Ureter (tissue), 1 donor: ENCODE results near the gene UTS2R. TPM values are rescaled to one million over a fixed set of nuclear protein-coding genes. Genes with fewer than 3 reads are reported as not detected.
"Not testable (repeated sequence)": the region's sequence is repeated elsewhere in the genome, so short reads cannot be mapped to it uniquely, and the experiment has no call there.

ENCODE experiments used
- DNase-seq: peaks from one replicate; pipeline ENCODE4 v3.0.0-alpha.2; 2020; ENCODE audit warnings: low spot score
- total RNA-seq: library from RNA; stranded (reverse); gene quantifications from one replicate; pipeline ENCODE4 v1.2.4, GENCODE V29; 2023
- donor health status: DM: yes; HTN: yes; CAD: no.

UTS2R gene
- total RNA-seq, 1 donor from 2014 or later = not detected

DNA sequence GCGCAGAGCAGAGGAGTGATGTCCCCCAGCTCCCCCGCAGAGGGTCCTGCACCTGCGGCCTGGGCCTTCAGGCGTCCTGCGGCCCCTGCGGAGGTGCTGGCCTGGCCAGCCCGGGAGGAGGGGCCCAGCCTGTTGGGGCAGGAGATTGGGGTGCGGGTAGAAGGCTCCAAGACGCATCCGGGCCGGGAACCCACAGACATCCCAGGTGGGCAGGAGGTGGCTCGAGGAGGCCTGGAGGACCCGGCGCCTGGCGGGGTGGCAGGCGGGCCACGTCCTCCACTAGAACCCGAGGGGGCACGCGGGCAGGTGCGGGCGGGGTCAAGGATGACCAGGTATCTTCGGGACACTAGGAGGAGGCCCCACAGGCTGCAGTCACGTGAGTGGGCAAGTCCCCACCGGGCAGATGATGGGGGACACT is 37.4 kb upstream of the UTS2R start:
- no peak for DNase-seq

- DNase-seq = no peak
These were observed 36.8 kb upstream of the UTS2R start for GRCh38 chr17:82334622-82335394.

DNA sequence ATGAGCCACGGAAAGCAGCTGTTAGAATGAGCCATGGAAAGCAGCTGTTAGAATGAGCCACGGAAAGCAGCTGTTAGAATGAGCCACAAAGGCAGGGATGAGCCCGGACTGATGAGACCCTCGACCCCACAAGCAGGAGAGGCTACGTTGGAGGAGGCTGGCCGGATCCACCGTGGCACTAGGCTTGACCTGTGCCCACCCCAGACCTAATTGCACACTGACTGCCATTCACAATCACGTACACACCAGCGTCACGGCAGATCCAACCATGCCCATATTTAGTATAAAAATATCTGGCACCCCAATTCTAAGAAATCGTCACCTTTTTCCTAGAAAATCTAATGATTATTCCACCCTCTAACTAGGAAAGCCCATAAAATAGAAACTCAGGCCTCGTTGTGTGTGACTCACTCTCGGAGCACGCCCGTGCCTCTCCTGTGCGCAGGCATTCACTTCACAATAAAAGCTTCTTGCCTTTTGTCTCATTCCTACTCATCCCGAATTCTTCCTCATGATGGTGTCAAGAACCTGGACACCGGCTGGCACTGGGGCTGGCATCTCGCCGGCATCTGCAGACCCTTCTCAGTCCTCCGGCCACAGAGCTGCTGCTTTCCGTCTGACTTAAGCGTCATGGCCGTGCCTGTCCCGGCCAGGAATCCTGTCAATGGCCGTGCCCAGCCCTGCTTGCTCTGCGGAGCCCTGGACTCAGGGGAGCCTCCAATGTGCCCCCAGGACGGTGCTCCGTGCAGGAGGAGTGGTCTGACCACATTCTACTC is 32.5 kb upstream of the UTS2R start:
- DNase-seq = no peak

DNA sequence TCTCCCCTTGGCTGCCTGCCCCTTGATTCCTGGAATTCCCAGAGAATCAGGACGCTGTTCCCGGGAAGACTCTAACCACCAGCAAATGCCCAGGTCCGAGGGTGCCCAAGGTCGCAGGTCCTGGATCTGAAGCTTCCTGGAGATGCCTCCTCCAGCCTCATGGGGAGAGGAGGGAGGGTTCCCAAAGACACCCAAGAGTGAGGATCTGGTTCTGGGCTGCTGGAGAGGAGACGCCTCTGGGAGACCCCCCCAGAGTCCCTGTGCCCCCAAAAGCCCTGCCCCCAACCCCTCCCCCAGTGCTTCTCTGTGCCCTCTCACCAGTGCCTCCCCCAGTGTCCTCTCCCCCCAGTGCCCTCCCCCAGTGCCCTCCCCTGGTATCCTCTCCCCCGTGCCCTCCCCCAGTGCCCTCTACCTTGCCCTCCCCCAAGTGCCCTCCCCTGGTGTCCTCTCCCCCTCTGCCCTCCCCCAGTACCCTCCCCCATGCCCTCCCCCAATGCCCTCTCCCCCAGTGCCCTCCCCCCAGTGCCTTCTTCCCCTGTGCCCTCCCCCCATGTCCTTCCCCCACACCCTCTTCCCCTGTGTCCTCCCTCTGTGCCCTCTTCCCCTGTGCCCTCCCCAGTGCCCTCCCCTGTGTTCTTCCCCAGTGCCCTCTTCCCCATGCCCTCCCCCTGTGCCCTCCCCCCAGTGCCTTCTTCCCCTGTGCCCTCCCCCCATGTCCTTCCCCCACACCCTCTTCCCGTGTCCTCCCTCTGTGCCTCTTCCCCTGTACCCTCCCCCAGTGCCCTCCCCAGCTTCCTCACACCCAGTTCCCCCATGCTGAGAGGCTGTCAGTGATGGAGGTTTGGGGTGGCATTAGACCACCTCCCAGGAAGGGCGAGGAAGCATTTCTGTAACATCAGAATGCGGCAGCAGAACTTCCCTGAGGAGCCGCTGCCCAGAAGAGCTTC is 31.7 kb upstream of the UTS2R start:
- no peak for DNase-seq

- DNase-seq = no peak
These were observed 29.0 kb upstream of the UTS2R start for GRCh38 chr17:82342361-82343079.

GRCh38 chr17:82343560-82343959 is 28.0 kb upstream of the UTS2R start:
- DNase-seq = no peak

DNA sequence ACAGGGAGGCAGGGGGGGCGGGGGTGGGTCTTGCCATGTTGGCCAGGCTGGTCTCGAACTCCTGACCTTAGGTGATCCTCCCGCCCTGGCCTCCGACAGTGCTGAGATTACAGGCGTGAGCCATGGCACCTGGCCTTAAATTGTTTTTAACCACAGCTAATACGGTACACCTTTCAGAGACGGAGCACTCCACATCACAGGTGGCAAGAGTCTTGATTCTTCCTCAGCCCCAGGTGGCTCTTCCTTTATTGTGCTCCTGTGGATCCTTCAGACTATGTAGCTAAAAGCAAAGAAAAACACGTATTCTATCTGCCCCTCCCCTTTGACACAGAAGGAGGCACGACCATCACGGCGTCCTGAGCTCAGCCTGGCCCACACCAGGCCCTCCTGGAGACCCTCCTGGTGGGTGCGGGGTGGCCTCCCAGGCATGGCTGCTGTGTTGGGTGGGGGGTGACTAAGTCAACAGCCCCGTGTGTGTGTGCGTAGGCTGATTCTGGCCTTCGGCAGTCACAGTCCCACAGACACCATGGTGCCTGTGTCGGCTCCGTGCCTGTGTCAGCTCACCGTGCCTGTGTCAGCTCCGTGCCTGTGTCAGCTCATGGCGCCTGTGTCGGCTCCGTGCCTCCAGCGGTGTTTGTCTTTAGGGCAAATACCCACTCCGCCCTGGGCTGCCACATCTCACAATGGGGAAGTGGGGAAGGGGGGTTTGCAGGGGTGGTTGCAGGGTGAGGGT is 27.2 kb upstream of the UTS2R start:
- no peak for DNase-seq

- no peak for DNase-seq
These were observed 26.2 kb upstream of the UTS2R start for GRCh38 chr17:82345151-82345976.

- DNase-seq = no peak
These were observed 24.9 kb upstream of the UTS2R start for GRCh38 chr17:82346342-82347300.

DNA sequence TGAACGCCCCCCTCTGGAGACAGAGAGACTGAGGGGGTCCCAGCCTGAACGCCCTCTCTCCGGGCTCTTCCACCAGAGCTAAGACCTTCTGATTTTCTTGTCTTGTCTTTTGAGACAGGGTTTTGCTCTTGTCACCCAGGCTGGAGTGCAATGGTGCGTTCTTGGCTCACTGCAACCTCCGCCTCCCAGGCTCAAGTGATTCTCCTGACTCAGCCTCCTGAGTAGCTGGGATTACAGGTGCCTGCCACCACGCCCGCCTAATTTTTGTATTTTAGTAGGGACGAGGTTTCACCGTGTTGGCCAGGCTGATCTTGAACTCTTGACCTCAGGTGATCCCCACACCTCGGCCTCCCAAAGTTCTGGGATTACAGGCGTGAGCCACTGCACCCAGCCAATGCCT is 23.6 kb upstream of the UTS2R start:
- not testable (repeated sequence) for DNase-seq

- no peak for DNase-seq
These were observed 23.1 kb upstream of the UTS2R start for GRCh38 chr17:82348434-82348833.

DNA sequence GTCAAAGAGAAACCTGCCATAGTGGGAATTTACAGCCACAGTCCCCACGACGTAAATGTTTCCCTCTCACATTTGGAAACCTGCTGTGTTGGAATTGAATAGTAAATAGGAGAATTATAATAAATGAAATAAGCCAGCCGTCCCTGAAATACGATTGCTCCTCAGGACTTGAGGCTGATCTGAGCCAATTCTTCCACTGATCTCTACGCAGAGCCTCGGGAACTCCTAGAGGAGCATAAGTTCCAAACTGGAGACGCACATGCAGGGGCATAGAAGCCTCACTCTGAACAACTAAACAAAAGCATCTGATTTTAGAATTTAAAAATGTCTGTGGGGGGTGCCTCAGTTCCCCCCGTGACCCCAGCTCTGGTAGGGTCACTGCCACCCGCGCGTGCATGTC is 22.7 kb upstream of the UTS2R start:
- DNase-seq = no peak

DNA sequence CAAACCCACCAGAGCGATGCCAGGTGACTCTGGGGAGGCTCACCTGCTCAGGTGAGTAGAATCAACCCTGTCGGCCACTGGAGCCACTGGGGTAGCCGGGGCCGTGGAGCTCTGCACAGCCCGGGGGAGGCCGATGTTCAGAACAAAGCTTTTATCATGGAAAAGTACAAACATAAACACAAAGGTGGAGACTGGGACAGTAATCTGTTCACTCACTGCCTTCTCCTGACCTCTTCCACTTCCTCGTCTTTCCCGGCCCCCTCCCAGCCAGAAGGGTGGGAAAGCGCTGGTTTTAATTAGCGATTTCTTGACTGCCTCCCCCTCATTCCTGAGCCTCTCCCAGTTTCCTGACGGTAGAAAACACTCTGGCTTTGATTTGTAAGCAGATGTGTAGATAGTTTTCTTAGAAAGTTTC is 22.3 kb upstream of the UTS2R start:
- no peak for DNase-seq

GRCh38 chr17:82350182-82351030 is 21.2 kb upstream of the UTS2R start:
- DNase-seq = no peak

DNA sequence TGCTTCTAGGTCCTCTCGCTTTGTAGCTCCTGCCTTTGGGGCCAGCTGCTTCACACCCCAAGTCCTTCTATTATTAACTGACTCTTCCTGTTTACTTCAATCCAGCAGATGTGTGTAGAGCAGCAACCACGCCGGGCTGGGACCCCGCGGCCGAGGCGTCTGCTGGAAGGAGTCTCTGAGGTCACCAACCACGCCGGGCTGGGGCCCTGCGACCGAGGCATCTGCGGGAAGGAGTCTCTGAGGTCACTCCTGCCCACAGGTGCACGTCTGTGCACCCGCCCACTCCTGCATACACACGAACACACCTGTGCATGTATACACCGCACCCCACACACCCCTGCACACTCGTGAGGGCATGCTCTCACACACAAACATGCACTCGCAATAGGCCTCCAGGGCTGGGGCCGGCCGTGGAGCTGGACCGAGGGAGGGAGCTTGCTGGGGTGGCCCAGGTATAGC is 20.3 kb upstream of the UTS2R start:
- no peak for DNase-seq

DNA sequence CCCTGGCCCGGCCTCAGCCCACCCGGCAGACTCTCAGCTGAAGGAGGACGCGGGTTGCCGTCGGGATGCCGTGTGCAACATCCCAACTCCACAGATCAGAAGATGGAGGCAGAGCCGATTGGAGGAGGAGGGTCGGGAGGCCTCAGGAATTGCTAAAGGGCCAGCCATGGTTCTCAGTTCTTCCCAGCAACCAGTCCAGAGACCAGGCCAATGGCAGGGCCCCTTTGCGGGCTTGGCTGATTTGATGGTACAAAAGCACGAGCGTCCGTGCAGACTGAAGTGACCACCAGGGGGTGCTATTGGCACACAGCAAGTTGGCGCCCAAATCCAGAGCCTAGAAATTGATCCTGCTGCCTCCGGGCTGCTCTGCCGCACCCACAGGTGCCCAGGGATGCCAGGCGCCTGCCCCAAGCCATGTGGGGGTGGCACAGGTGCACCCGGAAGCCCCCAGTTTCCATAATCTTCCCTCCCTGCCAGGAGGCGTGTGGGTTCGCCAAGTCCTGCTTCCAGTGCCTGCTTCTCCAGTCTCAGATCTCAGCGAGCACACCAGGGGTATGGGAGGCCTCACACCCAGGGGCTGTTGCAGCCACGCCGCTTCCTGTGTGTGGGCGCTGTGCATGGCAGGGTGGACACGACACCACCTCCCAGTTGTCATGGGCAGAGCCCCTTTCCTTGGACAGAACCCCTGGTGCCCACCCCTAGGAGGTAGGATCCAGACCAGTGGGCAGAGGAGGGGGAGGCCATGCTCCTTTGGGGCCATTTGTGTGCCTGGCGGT is 19.7 kb upstream of the UTS2R start:
- DNase-seq = peak; percentile 87

DNA sequence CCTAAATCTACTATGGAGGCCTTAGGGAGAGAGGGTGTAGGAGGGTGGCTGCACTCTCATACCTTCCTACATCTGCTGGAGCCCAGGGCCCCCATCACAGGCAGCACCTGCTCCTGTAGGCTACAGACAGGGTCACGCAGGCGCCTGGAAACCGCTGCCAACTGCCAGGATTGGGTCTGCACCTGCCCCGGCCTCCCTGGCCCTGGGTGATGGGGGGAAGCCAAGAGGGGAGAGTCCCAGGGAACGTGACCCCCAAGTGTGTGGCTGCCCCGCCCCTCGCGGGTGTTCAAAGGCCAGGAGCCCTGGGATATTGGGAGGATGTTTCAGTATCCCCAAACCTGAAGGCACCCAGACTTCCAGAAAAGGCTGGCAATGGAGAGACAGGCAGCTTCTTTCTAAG is 18.1 kb upstream of the UTS2R start:
- DNase-seq = no peak
